WTC11 (cell line): ENCODE results near the gene SH3YL1. TPM values are rescaled to one million over a fixed set of nuclear protein-coding genes. Genes with fewer than 3 reads are reported as not detected.

Experiments used
- ATAC-seq: fragments of 200-7000 bp; cut with Tn5 transposase; 2 replicates; pipeline ENCODE4 v1.10.0; 2021; ENCODE audit warnings: mild to moderate bottlenecking, moderate library complexity
- CTCF ChIA-PET: fragments of 300-600 bp; sonication (Branson Sonifier 250); formaldehyde crosslinking; loops from one replicate; lab custom pipeline; 2021; ENCODE audit warnings: antibody characterized with exemption; lab: Charles Lee
- POLR2A ChIA-PET: fragments of 350-600 bp; sonication (Branson Sonifier 250); formaldehyde crosslinking; loops from one replicate; lab custom pipeline; 2021; ENCODE audit warnings: antibody characterized with exemption; lab: Charles Lee
- DNase-seq: peaks from one replicate; pipeline ENCODE4 v3.0.0; 2021; ENCODE audit warnings: low spot score
- H3K27ac Mint-ChIP-seq: 2 replicates; pipeline ENCODE4 v1.8.0; 2021; ENCODE audit warnings: mixed read lengths
- H3K27me3 Mint-ChIP-seq: 2 replicates; pipeline ENCODE4 v1.8.0; 2021; ENCODE audit warnings: low read depth, mild to moderate bottlenecking, moderate library complexity, mixed read lengths
- H3K36me3 Mint-ChIP-seq: 2 replicates; pipeline ENCODE4 v1.8.0; 2021; ENCODE audit warnings: mixed read lengths
- H3K4me1 Mint-ChIP-seq: 2 replicates; pipeline ENCODE4 v1.8.0; 2022; ENCODE audit warnings: mixed read lengths
- H3K4me3 Mint-ChIP-seq: 2 replicates; pipeline ENCODE4 v1.8.0; 2021; ENCODE audit warnings: mild to moderate bottlenecking, moderate library complexity, mixed read lengths
- H3K9me3 Mint-ChIP-seq: 2 replicates; pipeline ENCODE4 v1.8.0; 2021; ENCODE audit warnings: mixed read lengths
- AFF4 ChIP-seq: sonication (generic); formaldehyde crosslinking; IDR thresholded peaks from 2 replicates; pipeline ENCODE4 v1.8.1; 2023; ENCODE audit warnings: mild to moderate bottlenecking, missing genetic modification reagents, borderline replicate concordance
- ATF2 ChIP-seq: sonication (generic); formaldehyde crosslinking; IDR thresholded peaks from 2 replicates; pipeline ENCODE4 v1.8.1; 2022; ENCODE audit warnings: low read depth, missing genetic modification reagents, borderline replicate concordance
- CTCF ChIP-seq: fragments of 200-600 bp; IDR thresholded peaks from 2 replicates; pipeline ENCODE4 v1.8.0; 2022; ENCODE audit warnings: antibody characterized with exemption
- E2F5 ChIP-seq: sonication (generic); formaldehyde crosslinking; IDR thresholded peaks from 2 replicates; pipeline ENCODE4 v1.8.1; 2022; ENCODE audit warnings: mild to moderate bottlenecking, moderate library complexity, missing genetic modification reagents
- JUN ChIP-seq: sonication (generic); formaldehyde crosslinking; IDR thresholded peaks from 2 replicates; pipeline ENCODE4 v1.8.0; 2023; ENCODE audit warnings: mild to moderate bottlenecking, missing genetic modification reagents
- TCF7 ChIP-seq: sonication (generic); formaldehyde crosslinking; IDR thresholded peaks from 2 replicates; pipeline ENCODE4 v1.8.0; 2022; ENCODE audit warnings: mild to moderate bottlenecking, low read depth, missing genetic modification reagents, moderate library complexity
- ZNF138 ChIP-seq: sonication (generic); formaldehyde crosslinking; conservative IDR thresholded peaks from 2 replicates; pipeline ENCODE4 v1.8.1; 2022; ENCODE audit warnings: mild to moderate bottlenecking, moderate library complexity, missing genetic modification reagents
- ZNF396 ChIP-seq: fragments of 250-450 bp; sonication (Bioruptor Pico); IDR thresholded peaks from 2 replicates; pipeline ENCODE4 v1.8.0; 2021; ENCODE audit warnings: mild to moderate bottlenecking, moderate library complexity, borderline replicate concordance
- total RNA-seq: library from RNA; stranded (reverse); gene quantifications from 3 replicates; pipeline ENCODE4 v1.2.3, GENCODE V29; 2021
- TF ChIP-seq, protein P1 (sequence below): sonication (generic); formaldehyde crosslinking; IDR thresholded peaks from 2 replicates; pipeline ENCODE4 v1.8.1; 2023; ENCODE audit warnings: mild to moderate bottlenecking, missing genetic modification reagents, moderate library complexity

SH3YL1 gene
- total RNA-seq, 1 experiment from 2014 or later, result 26.4 TPM

- ChIA-PET CTCF (interaction anchor here (1.1 kb wide), 1 partner anchor 23 kb away, joined by 3 read pairs; no protein-coding TSS in a partner anchor), POLR2A (no interaction called here)
- Mint-ChIP-seq H3K9me3 (no peaks in the 10 kb centered on the region), H3K36me3 (peaks cover 23% of the 10 kb centered on the region), H3K27ac (no peak overlapping the region), H3K27me3 (no peaks in the 10 kb centered on the region), H3K4me3 (no peak overlapping the region), H3K4me1 (peaks cover 6% of the 10 kb centered on the region)
- ATAC-seq (no peak), DNase-seq (no peak)
- no peak for TF ChIP-seq ZNF138 (CRISPR knock-in tag)
Measured at GRCh38 chr2:248724-249123, 15.1 kb downstream of the SH3YL1 start.

- ChIA-PET CTCF (interaction anchor here (0.6 to 2.7 kb wide), 21 partner anchors 8 to 233 kb away, joined by 3 to 31 read pairs (median 4); partner anchors contain the start of genes ACP1, ALKAL2 and SH3YL1), POLR2A (no interaction called here)
- peaks cover 39% of the 10 kb centered on the region for H3K36me3 Mint-ChIP-seq
- DNase-seq, result no peak
- H3K4me1 Mint-ChIP-seq, result no peaks in the 10 kb centered on the region; the same call in 1 of the 2 replicates
- no peaks in the 10 kb centered on the region for H3K27me3 Mint-ChIP-seq
- H3K27ac Mint-ChIP-seq, result no peak overlapping the region
- ATAC-seq, result no peak; the same call in 1 of the 2 replicates
- H3K9me3 Mint-ChIP-seq, result peaks cover 9% of the 10 kb centered on the region
- no peak overlapping the region for H3K4me3 Mint-ChIP-seq
- TF ChIP-seq CTCF (peak; percentile 44; the same call in 1 of the 2 replicates), ATF2 (no peak)
Measured at GRCh38 chr2:246489-247144, 17.2 kb downstream of the SH3YL1 start.

DNA sequence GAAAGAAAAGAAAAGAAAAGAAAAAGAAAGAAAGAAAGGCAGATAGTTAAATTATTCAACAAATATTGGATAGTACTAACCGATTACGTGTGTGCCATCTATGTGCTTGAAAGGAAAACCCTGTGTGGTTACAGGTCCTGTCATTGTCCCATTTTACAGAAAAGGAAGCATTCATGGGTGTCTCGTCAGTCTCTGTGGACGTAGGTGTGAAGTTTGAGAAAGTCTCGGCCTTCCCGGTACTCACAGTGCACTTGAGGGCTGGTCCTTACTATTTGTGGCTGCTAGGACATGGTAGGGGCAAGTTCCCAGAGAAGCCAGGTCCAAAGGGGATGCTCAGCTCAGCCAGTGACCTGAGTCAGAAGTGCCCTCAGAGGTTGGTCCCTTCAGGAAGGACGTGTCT, 19.3 kb downstream of the SH3YL1 start:
- ChIA-PET POLR2A (no interaction called here), CTCF (interaction anchor here (2.7 kb wide), 1 partner anchor 11 kb away, joined by 31 read pairs; no protein-coding TSS in a partner anchor)
- peaks cover 9% of the 10 kb centered on the region for H3K9me3 Mint-ChIP-seq
- H3K4me1 Mint-ChIP-seq, result peaks cover 3% of the 10 kb centered on the region; the same call in 1 of the 2 replicates
- TF ChIP-seq E2F5 (CRISPR knock-in tag) (no peak), TCF7 (no peak), ATF2 (no peak), JUN (CRISPR knock-in tag) (no peak), ZNF138 (CRISPR knock-in tag) (no peak), ZNF396 (no peak), AFF4 (CRISPR knock-in tag) (no peak)
- TF ChIP-seq, protein P1, sequence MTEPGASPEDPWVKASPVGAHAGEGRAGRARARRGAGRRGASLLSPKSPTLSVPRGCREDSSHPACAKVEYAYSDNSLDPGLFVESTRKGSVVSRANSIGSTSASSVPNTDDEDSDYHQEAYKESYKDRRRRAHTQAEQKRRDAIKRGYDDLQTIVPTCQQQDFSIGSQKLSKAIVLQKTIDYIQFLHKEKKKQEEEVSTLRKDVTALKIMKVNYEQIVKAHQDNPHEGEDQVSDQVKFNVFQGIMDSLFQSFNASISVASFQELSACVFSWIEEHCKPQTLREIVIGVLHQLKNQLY (CRISPR knock-in tag), result no peak
- peaks cover 44% of the 10 kb centered on the region for H3K36me3 Mint-ChIP-seq
- DNase-seq (no peak), ATAC-seq (no peak)
- no peak overlapping the region for H3K4me3 Mint-ChIP-seq
- no peak overlapping the region for H3K27ac Mint-ChIP-seq
- no peaks in the 10 kb centered on the region for H3K27me3 Mint-ChIP-seq
